DMS 273 treated with DMSO at 0.1 percent for 48 hours (cell line): ENCODE data around the gene POLDIP2.
A peak's percentile ranks its signal among the peaks of the same experiment; 100 is the strongest.

ENCODE experiments used
- DNase-seq: peaks from one replicate; lab custom pipeline; 2025; lab: John Stamatoyannopoulos, UW

POLDIP2 gene

DNA sequence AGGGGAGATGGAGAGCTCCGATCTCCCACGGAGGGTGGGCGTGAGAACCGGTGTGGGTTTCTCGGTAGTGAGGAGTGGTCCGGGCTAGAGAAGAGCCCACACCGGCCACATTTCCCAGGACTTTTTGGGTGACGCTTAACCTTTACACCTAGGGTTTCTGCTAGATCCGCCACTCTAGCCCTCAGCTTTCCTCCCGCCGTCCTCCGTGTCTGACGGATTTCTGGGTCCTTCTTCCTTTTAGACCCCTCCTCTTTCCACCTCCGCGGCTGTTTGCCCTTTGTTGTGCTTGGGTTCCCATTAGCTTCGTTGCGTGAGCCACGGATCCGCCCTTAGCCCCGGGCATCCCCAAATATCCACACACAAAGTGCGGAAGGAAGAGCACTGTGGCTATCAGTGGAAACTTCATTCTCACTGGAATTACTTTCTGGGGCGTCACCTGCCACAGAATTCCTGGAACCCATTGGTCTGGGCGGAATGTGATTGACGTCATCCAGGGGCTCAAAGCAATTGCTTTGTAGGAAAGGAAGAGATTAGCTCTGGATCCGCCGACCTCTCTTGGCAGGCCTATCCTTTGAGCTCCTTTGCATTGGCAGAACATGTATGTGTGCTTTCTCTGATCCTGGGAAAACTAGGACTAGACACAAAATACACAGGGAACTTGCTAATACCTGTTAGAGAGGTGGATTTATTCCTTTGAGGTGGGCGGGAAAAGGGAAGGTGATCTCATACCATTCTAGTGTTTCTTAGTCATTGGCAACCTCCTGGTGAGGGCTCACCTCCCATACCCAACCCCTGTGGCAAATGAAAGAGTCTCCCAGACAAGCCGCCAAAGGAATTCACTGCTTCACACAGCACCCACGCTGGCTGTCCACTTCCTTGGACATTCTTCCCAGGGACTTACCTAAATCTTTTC lies 21.1 kb downstream of the POLDIP2 start:
- no peak for DNase-seq

DNA sequence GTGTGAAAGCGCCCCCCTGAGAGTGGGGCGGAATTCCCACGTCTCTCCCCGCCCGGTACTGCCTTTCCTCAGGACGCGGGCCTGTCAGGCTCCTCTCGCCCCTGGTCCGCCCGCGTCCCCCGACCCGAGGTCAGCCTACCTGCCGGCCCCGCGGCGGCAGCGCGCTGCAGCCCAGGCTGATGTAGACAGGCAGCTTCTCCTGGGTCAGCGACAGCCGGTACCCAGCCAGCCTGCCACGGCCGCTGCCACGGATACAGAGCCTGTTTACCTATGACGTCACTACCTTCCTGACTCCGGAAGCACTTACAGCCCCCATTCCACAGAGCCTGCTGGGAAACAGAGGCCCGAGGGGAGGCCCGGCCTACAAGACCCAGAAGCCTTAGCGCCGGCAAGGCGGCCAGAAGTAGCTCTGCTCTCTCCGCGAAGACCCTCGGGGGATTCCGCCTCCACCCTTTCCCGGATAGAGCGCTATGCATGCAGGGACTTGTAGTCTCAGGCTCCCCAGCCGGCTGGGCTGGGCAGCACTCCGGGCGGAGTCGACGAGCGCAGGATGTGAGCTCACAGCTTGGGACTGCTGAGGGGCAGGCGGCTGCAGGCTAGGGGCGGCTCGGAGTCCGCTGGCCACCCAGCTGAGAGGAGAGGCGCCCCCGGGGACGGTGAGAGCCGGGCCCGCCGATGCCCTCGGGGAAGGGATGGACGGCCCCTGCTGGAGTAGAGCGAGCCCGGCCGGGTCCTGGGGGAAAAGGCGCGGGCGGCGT lies 21.9 kb downstream of the POLDIP2 start, which contains the start of the genes IFT20 and TNFAIP1:
TSS of gene IFT20 (minus strand) at position 272 of the 758 bp plus-strand sequence. CDS start 3,487 bp downstream, outside the sequence.
TSS of gene TNFAIP1 (plus strand) at position 561 of the 758 bp plus-strand sequence. CDS start 3,761 bp downstream, outside the sequence.
- peak; percentile 99 for DNase-seq

- no peak for DNase-seq
Measured at GRCh38 chr17:28334666-28335200, 22.6 kb downstream of the POLDIP2 start.

- DNase-seq: no peak
Measured at GRCh38 chr17:28334171-28334570, 23.2 kb downstream of the POLDIP2 start.

GRCh38 chr17:28333083-28333746 lies 24.1 kb downstream of the POLDIP2 start:
- DNase-seq: no peak

- no peak for DNase-seq
Measured at GRCh38 chr17:28331891-28332420, 25.4 kb downstream of the POLDIP2 start.

GRCh38 chr17:28330671-28331070 lies 26.7 kb downstream of the POLDIP2 start:
- DNase-seq: no peak

- DNase-seq: no peak
Measured at GRCh38 chr17:28328325-28328724, 29.0 kb downstream of the POLDIP2 start.

GRCh38 chr17:28327709-28328108 lies 29.6 kb downstream of the POLDIP2 start:
- DNase-seq: no peak

GRCh38 chr17:28327031-28327607 lies 30.2 kb downstream of the POLDIP2 start:
- DNase-seq: no peak

- no peak for DNase-seq
Measured at GRCh38 chr17:28326114-28326513, 31.2 kb downstream of the POLDIP2 start.

DNA sequence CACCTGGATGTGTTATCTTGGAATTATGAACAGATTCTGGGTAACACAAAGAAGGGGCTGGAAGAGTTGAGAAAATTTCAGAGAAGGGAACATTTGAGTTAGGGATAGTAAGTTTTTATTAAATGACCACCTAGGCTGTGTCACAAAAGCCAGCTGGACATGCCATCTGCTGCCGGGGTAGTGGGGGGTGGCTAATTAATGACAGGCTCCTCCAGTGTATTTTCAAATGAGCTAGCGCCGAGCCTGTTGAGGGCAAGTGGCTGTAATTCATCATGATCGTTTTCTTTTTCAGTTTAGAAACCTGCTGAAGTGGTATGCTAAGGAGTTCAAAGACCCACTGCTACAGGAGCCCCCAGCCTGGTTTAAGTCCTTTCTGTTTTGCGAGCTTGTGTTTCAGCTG lies 32.1 kb downstream of the POLDIP2 start:
- DNase-seq: no peak

DNA sequence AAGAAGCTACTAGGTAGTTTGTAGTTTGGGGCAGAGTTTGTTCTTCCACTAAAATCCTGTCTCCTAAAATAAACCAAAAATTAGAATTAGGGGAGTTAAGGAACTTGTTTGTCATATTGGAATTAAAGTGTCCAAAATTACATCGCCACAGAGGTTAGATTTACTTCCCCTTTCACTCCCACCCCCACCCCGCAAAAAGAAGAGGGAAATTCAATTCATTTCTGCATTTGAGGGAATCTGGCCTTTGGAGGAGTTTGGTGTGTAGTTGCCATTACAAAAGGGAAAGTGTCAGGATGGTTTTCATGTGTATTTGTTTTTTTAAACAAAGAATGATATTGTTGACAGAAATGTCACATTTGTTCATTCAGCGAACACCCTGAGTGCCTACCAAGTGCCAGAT lies 32.5 kb downstream of the POLDIP2 start:
- no peak for DNase-seq

DNA sequence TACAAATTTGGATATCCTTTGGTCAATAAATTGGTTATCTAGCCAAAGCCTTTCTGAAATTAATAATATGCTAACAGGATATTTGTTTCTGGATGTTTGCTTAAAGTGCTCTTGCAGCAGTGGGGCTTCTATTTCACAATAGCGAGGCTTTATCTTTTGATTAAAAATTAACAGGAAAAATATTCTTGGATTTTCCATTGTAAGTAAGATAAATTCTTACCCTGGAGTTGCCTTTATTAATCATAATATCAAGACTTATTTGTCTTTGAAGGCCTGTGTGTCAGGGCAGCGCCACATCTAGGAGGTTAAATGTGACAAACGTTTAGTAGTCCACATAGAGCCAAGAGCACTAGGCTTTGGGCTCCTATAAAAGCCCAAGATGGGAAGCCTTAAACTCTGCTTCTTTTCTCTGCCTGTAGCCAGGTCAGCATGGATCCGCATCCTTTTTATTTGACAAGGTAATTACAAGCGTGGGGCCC lies 33.0 kb downstream of the POLDIP2 start:
- no peak for DNase-seq

- no peak for DNase-seq
Measured at GRCh38 chr17:28320215-28321061, 36.9 kb downstream of the POLDIP2 start.

- DNase-seq: no peak
Measured at GRCh38 chr17:28319598-28319935, 37.8 kb downstream of the POLDIP2 start.

DNA sequence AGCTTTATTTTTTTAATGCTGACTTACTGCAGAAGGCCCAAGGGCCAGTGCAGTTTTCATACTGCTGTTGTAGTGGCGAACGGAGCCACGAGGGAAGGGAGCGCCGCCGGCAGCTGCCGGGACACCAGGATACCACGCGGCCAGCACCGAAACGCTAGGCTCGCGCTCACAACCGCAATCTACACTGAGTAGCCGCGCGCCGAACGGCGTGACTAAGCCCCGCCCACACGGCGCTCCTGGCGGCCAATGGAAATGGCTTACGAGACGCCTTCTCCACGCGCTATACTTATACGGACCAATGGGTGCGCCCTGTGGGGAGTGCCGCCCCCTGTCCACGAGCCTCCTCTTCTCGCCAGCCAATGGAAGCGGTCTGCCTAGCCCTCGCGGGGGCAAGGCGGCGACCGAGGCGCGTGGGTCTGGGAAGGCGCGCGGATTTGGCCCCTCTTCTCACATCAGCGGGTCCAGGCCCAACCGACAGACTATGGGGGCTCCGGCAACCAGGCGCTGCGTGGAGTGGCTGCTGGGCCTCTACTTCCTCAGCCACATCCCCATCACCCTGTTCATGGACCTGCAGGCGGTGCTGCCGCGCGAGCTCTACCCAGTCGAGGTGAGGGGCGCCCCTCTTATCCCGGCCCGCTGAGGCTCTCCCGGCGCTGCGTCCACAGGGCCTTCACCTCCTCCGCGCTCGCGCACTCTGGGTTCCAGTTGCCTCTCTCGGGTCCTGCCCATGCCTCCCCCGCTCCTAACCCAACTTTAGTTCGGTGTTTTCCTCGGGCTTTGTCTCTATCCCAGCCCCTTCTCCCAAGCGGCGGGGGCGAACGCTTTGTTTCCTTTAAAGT lies 38.3 kb downstream of the POLDIP2 start, which contains the start of gene TMEM97:
TSS of gene TMEM97 (plus strand) at position 442 of the 839 bp plus-strand sequence. CDS start at position 482, 40 bp downstream.
- peak; percentile 93 for DNase-seq

DNA sequence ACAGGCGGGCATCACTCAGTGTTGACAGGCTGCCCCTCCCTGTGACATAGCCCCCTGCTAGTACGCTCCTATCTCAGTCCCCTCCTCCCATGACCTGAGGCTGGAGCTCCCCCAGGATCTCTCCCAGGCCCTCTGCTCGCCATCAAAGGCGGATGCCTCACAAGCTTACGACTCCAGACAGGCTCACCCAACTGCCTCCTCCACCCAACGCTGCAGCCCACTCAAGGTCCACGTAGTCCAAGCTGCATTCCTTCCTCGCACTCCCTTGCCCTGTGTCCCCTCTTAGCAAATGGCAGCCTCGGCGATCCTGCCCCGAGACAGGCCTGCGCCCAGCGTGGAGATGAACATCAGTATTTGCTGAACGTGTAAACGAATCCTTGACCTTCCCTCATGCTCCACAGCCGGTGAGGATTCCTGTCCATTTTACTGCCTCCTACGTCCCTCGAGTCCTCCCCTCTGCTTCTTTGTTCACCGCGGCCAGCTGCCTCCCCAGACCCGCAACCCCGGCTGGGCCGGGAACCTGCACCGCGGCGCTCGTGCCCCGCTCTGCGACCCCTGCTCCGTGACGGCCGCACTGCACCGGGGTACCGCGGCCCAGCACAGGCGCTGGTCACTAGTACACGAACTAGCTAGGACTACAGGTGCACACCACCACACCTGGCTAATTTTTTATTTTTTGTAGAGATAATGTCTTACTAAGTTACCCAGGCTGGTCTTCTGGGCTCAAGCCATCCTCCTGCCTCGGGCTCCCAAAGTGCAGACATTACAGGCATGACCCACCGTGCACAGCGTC lies 39.2 kb downstream of the POLDIP2 start:
- DNase-seq: no peak
